Endodermal cell (in vitro differentiated cells): ENCODE data around the gene IQSEC3. TPM values are rescaled to one million over a fixed set of nuclear protein-coding genes. Genes with fewer than 3 reads are reported as not detected.

ENCODE experiments used
- DNase-seq: peaks from one replicate; pipeline ENCODE4 v3.0.0-alpha.2; 2017
- H3K27ac ChIP-seq: 2 replicates; pipeline ENCODE4 v1.5.1; 2013; ENCODE audit warnings: mild to moderate bottlenecking, low read depth, low read length, moderate library complexity
- H3K27me3 ChIP-seq: 2 replicates; pipeline ENCODE4 v1.6.1; 2013; ENCODE audit warnings: mild to moderate bottlenecking, low read length, moderate library complexity; ENCODE audit not compliant: insufficient read depth, control insufficient read depth, poor library complexity, severe bottlenecking
- H3K36me3 ChIP-seq: 2 replicates; pipeline ENCODE4 v1.7.0; 2013; ENCODE audit warnings: mild to moderate bottlenecking, low read length, moderate library complexity; ENCODE audit not compliant: control insufficient read depth, insufficient read depth
- H3K4me1 ChIP-seq: one replicate; pipeline ENCODE4 v1.7.0; 2013; ENCODE audit warnings: low read length; ENCODE audit not compliant: control insufficient read depth, insufficient read depth
- H3K4me3 ChIP-seq: 2 replicates; pipeline ENCODE4 v1.5.1; 2013; ENCODE audit warnings: mild to moderate bottlenecking, low read length, moderate library complexity
- H3K9ac ChIP-seq: 2 replicates; pipeline ENCODE4 v1.6.1; 2013; ENCODE audit warnings: mild to moderate bottlenecking, low read length, moderate library complexity; ENCODE audit not compliant: poor library complexity, severe bottlenecking; ENCODE audit errors: extremely low read depth
- H3K9me3 ChIP-seq: 2 replicates; pipeline ENCODE4 v1.6.1; 2013; ENCODE audit warnings: mild to moderate bottlenecking, low read length, moderate library complexity; ENCODE audit not compliant: control insufficient read depth
- H3K27ac Mint-ChIP-seq: 2 replicates; pipeline ENCODE4 v1.8.0; 2020; ENCODE audit warnings: mixed read lengths
- H3K27me3 Mint-ChIP-seq: 2 replicates; pipeline ENCODE4 v1.8.0; 2021; ENCODE audit warnings: mild to moderate bottlenecking, mixed read lengths; ENCODE audit not compliant: insufficient read depth
- H3K36me3 Mint-ChIP-seq: 2 replicates; pipeline ENCODE4 v1.8.0; 2020; ENCODE audit warnings: low read depth, mixed read lengths
- H3K4me1 Mint-ChIP-seq: 2 replicates; pipeline ENCODE4 v1.8.0; 2020; ENCODE audit warnings: mixed read lengths
- H3K4me3 Mint-ChIP-seq: 2 replicates; pipeline ENCODE4 v1.8.0; 2020; ENCODE audit warnings: mild to moderate bottlenecking, moderate library complexity, mixed read lengths
- H3K9me3 Mint-ChIP-seq: 2 replicates; pipeline ENCODE4 v1.8.0; 2020; ENCODE audit warnings: mild to moderate bottlenecking, mixed read lengths
- CTCF ChIP-seq: fragments of 200-600 bp; sonication (generic); conservative IDR thresholded peaks from 2 replicates; pipeline ENCODE4 v1.5.0; 2021; ENCODE audit warnings: antibody characterized with exemption, mild to moderate bottlenecking
- WGBS, 2 experiments: methylation state at CpG; one replicate each; pipeline versions ENCODE4 v1.1.5 to v1.1.7; 2013; ENCODE audit warnings: missing lambda C conversion rate in 2 of 2, mixed read lengths in 1 of 2; ENCODE audit not compliant: insufficient coverage in 1 of 2, insufficient read length in 1 of 2; 5-methylcytosine and 5-hydroxymethylcytosine counted together
- total RNA-seq, 2 donors: library from RNA; stranded (reverse); fragmentation: NEBNext Ultra II Directional in 1 of 2; extraction: Animal tissue kit (Norgen Biotek cat#: 25700) in 1 of 2; gene quantifications; 2 replicates in 1 of 2; 3 replicates in 1 of 2; pipeline ENCODE4 v1.2.1, GENCODE V29; 2021

IQSEC3 gene
- total RNA-seq, 2 donors from 2014 or later: 1.5 to 2.7 TPM

GRCh38 chr12:155646-156045, 89.1 kb downstream of the IQSEC3 start:
- Mint-ChIP-seq H3K4me3 (no peak overlapping the region), H3K27ac (no peak overlapping the region), H3K27me3 (peaks cover 10% of the 10 kb centered on the region)

GRCh38 chr12:156945-157344, 90.4 kb downstream of the IQSEC3 start:
- Mint-ChIP-seq H3K9me3 (no peaks in the 10 kb centered on the region), H3K27me3 (peaks cover 12% of the 10 kb centered on the region), H3K4me1 (peaks cover 10% of the 10 kb centered on the region), H3K27ac (no peak overlapping the region), H3K4me3 (no peak overlapping the region), H3K36me3 (no peaks in the 10 kb centered on the region)
- no peak for DNase-seq
- WGBS, 2 experiments: 89 to 90% methylated on average over 4 to 13 of the region's 13 CpGs
- Histone ChIP-seq H3K36me3 (no peaks in the 10 kb centered on the region), H3K27ac (no peak overlapping the region), H3K4me3 (no peak overlapping the region), H3K9me3 (no peaks in the 10 kb centered on the region), H3K9ac (no peak overlapping the region), H3K4me1 (no peaks in the 10 kb centered on the region), H3K27me3 (no peaks in the 10 kb centered on the region)
- no peak for TF ChIP-seq CTCF

More at GRCh38 chr12:155646-156045, 89.1 kb downstream of the IQSEC3 start:
- Histone ChIP-seq H3K27ac (no peak overlapping the region), H3K9ac (no peak overlapping the region), H3K4me1 (no peaks in the 10 kb centered on the region), H3K36me3 (no peaks in the 10 kb centered on the region), H3K27me3 (no peaks in the 10 kb centered on the region), H3K9me3 (no peaks in the 10 kb centered on the region), H3K4me3 (no peak overlapping the region)
- no peak for TF ChIP-seq CTCF
- no peaks in the 10 kb centered on the region for H3K9me3 Mint-ChIP-seq
- H3K36me3 Mint-ChIP-seq: no peaks in the 10 kb centered on the region
- WGBS, 2 experiments: 83 to 90% methylated on average over 2 to 8 of the region's 8 CpGs
- no peak for DNase-seq
- H3K4me1 Mint-ChIP-seq: peaks cover 15% of the 10 kb centered on the region

GRCh38 chr12:157644-158043, 91.1 kb downstream of the IQSEC3 start:
- H3K27me3 Mint-ChIP-seq: peaks cover 11% of the 10 kb centered on the region
- H3K9me3 Mint-ChIP-seq: no peaks in the 10 kb centered on the region
- Histone ChIP-seq H3K27ac (no peak overlapping the region), H3K36me3 (no peaks in the 10 kb centered on the region), H3K4me1 (no peaks in the 10 kb centered on the region), H3K4me3 (no peak overlapping the region), H3K9me3 (no peaks in the 10 kb centered on the region), H3K27me3 (no peaks in the 10 kb centered on the region), H3K9ac (no peak overlapping the region)
- no peaks in the 10 kb centered on the region for H3K36me3 Mint-ChIP-seq
- 91 to 95% methylated on average over 9 to 12 of the region's 12 CpGs for WGBS, 2 experiments
- no peak for DNase-seq
- H3K4me3 Mint-ChIP-seq: no peak overlapping the region
- no peak overlapping the region for H3K27ac Mint-ChIP-seq
- H3K4me1 Mint-ChIP-seq: peaks cover 7% of the 10 kb centered on the region
- TF ChIP-seq CTCF: no peak
